ENCODE measurements around the gene CPNE6. TPM values are rescaled to one million over a fixed set of nuclear protein-coding genes. Genes with fewer than 3 reads are reported as not detected.

Gene CPNE6
- total RNA-seq, 2 donors from 2014 or later, result 0.12 to 0.14 TPM

DNA sequence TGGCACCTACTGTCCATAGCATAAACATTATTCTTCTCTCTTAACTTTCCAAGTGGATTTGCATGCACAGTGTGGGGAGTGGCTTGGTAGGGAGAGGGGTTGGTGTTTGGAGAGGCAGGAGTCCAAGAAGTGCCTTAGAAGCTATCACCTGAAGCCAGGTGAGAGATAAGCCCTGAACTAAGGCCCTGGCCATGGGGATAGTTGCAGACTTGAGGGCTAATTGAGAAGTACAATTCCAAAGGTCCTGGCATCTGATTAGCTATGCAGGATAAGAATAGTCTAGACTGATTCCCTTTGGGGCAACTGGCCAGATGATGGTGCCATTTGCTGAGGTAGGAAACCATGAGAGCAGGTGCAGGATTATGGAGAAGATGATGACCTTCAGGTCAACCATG lies 20.7 kb downstream of the CPNE6 start:
- DNase-seq, result no peak
- Mint-ChIP-seq H3K4me3 (no peak overlapping the region), H3K36me3 (ENCODE audit: insufficient read depth in 2 of 2) (peaks cover 16 to 21% of the 10 kb centered on the region in 2 donors), H3K27me3 (ENCODE audit: low read depth) (no peaks in the 10 kb centered on the region), H3K9me3 (no peaks in the 10 kb centered on the region), H3K4me1 (ENCODE audit: low read depth) (peaks cover 39% of the 10 kb centered on the region), H3K27ac (no peak overlapping the region)
- no peak for ATAC-seq (replicated peaks in 1 of 2)

DNA sequence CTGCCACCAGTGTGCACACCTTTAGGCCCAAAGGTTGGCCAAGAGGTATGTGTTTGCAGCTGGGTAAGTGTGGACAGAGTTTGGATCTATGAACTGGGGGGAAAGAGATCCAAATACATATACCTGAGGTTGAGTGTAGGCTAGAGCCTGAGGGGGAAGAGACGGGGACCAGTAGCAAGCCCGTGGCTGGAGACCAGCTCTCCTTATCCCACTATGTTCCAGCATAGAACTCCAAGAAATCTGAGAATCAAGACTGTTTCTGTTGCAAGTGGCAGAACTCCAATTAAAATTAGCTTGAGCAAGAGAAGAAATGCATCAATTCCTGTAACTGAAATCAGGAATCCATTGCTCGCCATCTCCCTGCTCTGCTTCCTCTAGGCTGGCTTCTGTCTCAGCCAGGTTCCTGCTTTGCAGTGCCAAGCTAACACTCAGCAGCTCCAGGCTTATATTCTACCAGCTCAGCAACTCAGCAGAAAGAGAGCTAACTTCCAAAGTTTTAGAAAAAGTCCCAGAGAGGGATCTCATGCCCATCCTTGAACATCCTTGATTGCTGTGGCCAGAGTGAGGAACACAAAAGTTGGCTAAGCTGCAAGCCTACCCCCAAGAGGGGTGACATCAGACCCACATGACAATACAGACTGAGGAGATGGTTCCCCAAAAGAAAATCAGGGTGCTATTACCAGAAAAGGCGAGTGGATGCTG lies 21.3 kb downstream of the CPNE6 start:
- peak overlapping the region; percentile 95 to 98 for H3K4me3 Mint-ChIP-seq
- H3K9me3 Mint-ChIP-seq, result no peaks in the 10 kb centered on the region
- H3K27ac Mint-ChIP-seq, result peak overlapping the region; percentile 78
- peaks cover 39% of the 10 kb centered on the region for H3K4me1 Mint-ChIP-seq (ENCODE audit: low read depth)
- peaks cover 16 to 21% of the 10 kb centered on the region in 2 donors for H3K36me3 Mint-ChIP-seq (ENCODE audit: insufficient read depth in 2 of 2)
- no peak for DNase-seq
- no peak for ATAC-seq (replicated peaks in 1 of 2)
- no peaks in the 10 kb centered on the region for H3K27me3 Mint-ChIP-seq (ENCODE audit: low read depth)

DNA sequence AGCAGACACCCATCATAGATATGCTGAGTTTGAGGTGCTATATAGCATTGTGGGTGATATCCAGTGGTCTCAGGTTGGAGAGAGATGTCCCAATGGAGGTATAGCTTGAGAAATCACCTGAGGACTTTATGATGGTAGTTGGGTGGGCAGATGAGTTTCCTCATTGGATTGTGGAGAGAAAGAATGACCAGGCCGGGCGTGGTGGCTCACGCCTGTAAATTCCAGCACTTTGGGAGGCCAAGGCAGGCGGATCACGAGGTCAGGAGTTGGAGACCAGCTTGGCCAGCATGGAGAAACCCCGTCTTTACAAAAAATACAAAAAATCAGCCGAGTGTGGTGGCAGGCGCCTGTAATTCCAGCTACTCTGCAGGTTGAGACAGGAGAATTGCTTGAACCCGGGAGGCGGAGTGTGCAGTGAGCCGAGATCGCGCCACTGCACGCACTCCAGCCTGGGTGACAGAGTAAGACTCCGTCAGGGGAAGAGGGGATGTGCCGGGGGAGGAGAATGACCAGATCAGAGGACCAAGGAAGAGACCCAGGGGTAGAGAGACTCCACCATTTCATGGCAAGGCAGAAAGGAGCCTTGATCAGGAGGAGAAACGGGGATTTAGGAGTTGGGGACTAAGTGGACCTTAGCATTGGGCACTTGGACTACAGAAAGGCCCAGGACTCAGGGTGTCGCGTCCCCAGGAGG lies 22.0 kb downstream of the CPNE6 start:
- peaks cover 39% of the 10 kb centered on the region for H3K4me1 Mint-ChIP-seq (ENCODE audit: low read depth)
- H3K27me3 Mint-ChIP-seq (ENCODE audit: low read depth), result no peaks in the 10 kb centered on the region
- H3K4me3 Mint-ChIP-seq, result peak overlapping the region; percentile 95 to 98
- peaks cover 16 to 26% of the 10 kb centered on the region in 2 donors for H3K36me3 Mint-ChIP-seq (ENCODE audit: insufficient read depth in 2 of 2)
- H3K9me3 Mint-ChIP-seq, result no peaks in the 10 kb centered on the region
- peak overlapping the region; percentile 78 for H3K27ac Mint-ChIP-seq
- DNase-seq (no peak), ATAC-seq (replicated peaks in 1 of 2) (no peak)

DNA sequence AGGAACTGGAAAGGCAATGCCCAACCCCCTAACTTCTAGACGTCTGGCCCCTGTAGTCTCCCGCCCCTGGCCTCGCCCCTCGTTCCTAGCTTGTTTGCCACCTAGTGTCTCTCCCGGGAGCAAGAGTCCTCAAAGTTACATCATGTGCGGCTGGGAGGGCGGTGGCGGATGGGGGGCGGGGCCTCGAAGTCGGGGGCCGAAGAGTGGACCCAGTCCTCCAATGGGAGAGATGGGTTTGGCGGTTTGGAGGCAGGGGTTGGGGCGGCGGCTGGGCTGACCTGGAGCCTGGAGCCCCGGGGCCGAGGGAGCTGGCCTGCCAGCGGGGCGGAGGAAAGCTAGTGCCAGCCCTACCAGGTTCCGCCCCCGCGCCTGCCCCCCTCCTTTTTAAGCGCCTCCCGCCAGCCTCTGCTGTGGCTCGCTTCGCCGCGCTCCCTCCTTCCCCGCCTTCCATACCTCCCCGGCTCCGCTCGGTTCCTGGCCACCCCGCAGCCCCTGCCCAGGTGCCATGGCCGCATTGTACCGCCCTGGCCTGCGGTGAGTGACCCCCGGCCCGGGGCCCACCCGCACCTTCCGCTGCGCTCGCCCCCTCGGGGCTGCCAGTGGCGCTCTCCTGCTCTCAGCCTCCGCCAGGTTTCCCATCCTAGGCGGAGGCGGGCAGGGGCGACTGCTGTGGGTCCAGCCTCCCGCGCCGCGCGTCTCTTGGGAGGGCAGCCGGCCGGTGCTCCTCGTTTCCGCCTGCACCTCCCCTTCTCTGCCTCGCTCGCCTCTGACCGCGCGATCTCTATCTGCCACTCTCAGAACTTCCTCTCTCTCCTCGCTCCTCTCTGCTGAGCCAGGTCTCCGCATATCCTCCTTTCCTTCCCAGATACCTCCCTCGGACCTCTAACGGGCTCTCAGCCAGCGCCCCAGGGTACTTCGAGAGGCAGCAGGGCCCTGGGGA lies 22.8 kb downstream of the CPNE6 start, which contains the start of gene PCK2:
TSS of gene PCK2 (plus strand) at position 411 of the 940 bp plus-strand sequence. CDS start at position 506, 95 bp downstream.
- H3K4me1 Mint-ChIP-seq (ENCODE audit: low read depth), result peaks cover 39% of the 10 kb centered on the region
- no peaks in the 10 kb centered on the region for H3K27me3 Mint-ChIP-seq (ENCODE audit: low read depth)
- H3K4me3 Mint-ChIP-seq, result peak within 1 kb of the TSS; percentile 95 to 98
- H3K36me3 Mint-ChIP-seq (ENCODE audit: insufficient read depth in 2 of 2), result peaks cover 16 to 26% of the 10 kb centered on the region in 2 donors
- H3K9me3 Mint-ChIP-seq, result no peaks in the 10 kb centered on the region
- peak within 1 kb of the TSS; percentile 99 for H3K27ac Mint-ChIP-seq
- ATAC-seq (replicated peaks in 1 of 2) (peak; percentile 86 to 89), DNase-seq (peak; percentile 91 to 93)

DNA sequence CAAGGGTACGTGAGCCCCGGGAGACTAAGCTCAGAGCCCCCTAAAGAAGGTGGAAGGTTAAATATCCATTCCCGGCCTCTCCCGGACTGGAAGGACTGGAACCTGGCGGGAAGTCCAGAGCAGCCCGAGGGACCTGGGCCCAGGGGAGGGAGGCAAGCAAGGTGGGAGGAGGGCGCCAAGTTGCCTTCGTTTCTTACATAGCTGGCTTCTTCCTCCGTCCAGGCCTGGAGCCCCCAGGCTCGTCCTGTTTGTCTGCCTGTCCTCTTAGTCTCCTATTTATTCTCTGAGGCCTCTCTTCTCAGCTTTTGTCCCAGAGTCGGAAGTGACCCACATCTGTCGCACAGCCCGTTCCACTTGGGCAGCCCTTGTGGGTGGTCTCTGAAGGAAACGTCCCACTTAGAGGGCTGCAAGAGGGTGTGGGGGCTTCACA lies 23.5 kb downstream of the CPNE6 start:
- Mint-ChIP-seq H3K27ac (peak overlapping the region; percentile 99), H3K9me3 (no peaks in the 10 kb centered on the region), H3K27me3 (ENCODE audit: low read depth) (no peaks in the 10 kb centered on the region), H3K4me1 (ENCODE audit: low read depth) (peaks cover 39% of the 10 kb centered on the region), H3K4me3 (peak overlapping the region; percentile 95 to 98), H3K36me3 (ENCODE audit: insufficient read depth in 2 of 2) (peaks cover 18 to 31% of the 10 kb centered on the region in 2 donors)
- no peak for ATAC-seq (replicated peaks in 1 of 2)
- DNase-seq, result peak in 1 of 2 donors; percentile 18

DNA sequence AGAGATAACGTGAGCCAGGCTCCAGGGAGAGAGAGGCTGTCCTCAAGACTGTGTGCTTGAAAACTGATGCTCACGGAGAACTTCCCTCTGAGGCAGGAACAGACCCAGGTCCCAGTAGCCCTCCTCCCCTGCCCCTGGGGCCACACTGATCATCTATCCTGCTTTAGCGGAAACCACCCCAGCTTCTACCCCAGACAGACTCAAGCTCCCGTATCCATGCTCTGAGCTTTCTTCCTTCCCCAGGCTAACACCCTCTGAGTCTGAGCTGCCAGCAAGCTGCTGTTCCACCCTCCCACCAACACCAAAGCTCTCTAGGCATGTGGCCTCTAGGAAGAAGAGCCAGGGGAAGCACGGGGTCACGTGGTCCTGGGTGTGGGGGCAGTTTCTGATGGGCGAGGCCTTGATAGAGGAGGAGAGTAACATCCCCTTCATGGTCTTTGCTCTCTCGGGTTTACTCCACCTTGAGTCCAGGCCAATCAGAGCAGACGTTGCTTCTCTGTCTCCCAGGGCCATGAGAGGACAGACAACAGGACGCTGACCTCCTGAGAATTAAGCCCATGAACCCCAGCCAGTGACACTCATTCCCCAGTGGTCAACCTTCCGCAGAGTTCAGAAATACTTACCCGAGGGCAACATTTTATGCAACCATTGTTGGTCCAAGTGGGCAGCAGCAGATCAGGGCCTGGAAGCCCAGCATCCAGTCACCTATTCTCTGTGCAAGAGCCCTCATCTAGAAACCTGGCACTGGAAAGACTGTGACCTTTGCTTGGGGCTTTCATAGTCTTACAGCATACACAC lies 24.1 kb downstream of the CPNE6 start:
- Mint-ChIP-seq H3K4me3 (peak overlapping the region; percentile 95 to 98), H3K27ac (peak overlapping the region; percentile 99), H3K27me3 (ENCODE audit: low read depth) (no peaks in the 10 kb centered on the region), H3K4me1 (ENCODE audit: low read depth) (peaks cover 36% of the 10 kb centered on the region), H3K9me3 (no peaks in the 10 kb centered on the region), H3K36me3 (ENCODE audit: insufficient read depth in 2 of 2) (peaks cover 18 to 32% of the 10 kb centered on the region in 2 donors)
- peak; percentile 19 to 53 for ATAC-seq (replicated peaks in 1 of 2)
- peak; percentile 62 to 74 for DNase-seq

DNA sequence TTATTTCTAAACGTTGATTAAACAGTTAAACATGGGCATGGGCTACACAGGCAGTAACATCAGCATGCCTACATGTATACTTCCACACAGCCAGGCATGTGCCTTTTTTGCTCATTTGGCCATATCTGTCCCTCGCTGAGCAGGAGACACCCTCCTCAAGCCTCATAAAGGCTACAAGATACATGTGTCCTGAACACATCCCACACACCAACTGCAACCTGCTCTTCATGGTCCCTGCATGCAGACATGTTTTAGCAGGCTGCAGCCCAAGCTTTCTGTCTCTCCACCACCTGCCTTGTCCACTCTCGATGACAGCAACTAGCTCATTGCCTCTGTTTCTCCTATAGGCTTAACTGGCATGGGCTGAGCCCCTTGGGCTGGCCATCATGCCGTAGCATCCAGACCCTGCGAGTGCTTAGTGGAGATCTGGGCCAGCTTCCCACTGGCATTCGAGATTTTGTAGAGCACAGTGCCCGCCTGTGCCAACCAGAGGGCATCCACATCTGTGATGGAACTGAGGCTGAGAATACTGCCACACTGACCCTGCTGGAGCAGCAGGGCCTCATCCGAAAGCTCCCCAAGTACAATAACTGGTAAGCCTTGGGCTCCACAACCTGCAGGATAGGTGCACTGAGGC lies 25.3 kb downstream of the CPNE6 start:
- H3K4me1 Mint-ChIP-seq (ENCODE audit: low read depth), result peaks cover 32% of the 10 kb centered on the region
- H3K27me3 Mint-ChIP-seq (ENCODE audit: low read depth), result no peaks in the 10 kb centered on the region
- no peaks in the 10 kb centered on the region for H3K9me3 Mint-ChIP-seq
- peak overlapping the region; percentile 62 for H3K27ac Mint-ChIP-seq
- no peak for ATAC-seq (replicated peaks in 1 of 2)
- H3K36me3 Mint-ChIP-seq (ENCODE audit: insufficient read depth in 2 of 2), result peaks cover 20 to 32% of the 10 kb centered on the region in 2 donors
- DNase-seq, result no peak
- H3K4me3 Mint-ChIP-seq, result peak overlapping the region; percentile 67 to 95

DNA sequence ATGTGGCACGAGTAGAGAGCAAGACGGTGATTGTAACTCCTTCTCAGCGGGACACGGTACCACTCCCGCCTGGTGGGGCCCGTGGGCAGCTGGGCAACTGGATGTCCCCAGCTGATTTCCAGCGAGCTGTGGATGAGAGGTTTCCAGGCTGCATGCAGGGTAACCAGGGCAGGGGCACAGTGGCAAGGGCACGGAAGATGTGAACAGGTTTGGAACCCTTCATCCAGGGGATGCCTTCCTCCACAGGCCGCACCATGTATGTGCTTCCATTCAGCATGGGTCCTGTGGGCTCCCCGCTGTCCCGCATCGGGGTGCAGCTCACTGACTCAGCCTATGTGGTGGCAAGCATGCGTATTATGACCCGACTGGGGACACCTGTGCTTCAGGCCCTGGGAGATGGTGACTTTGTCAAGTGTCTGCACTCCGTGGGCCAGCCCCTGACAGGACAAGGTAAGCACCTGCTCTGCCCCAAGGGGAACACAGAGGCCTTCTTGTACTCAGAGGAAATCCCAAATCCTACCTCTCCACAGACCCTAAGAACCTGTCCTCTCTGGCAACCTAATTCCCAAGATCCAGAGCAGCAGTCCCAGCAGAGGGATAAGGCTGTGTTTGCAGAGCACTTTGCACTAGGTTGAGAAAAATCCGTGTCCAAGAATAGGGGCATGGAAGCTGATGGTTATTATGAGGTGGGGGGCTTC lies 27.0 kb downstream of the CPNE6 start:
- DNase-seq, result no peak
- Mint-ChIP-seq H3K4me1 (ENCODE audit: low read depth) (peaks cover 21% of the 10 kb centered on the region), H3K36me3 (ENCODE audit: insufficient read depth in 2 of 2) (peaks cover 23 to 43% of the 10 kb centered on the region in 2 donors), H3K9me3 (no peaks in the 10 kb centered on the region), H3K4me3 (no peak overlapping the region), H3K27me3 (ENCODE audit: low read depth) (no peaks in the 10 kb centered on the region), H3K27ac (no peak overlapping the region)
- no peak for ATAC-seq (replicated peaks in 1 of 2)

DNA sequence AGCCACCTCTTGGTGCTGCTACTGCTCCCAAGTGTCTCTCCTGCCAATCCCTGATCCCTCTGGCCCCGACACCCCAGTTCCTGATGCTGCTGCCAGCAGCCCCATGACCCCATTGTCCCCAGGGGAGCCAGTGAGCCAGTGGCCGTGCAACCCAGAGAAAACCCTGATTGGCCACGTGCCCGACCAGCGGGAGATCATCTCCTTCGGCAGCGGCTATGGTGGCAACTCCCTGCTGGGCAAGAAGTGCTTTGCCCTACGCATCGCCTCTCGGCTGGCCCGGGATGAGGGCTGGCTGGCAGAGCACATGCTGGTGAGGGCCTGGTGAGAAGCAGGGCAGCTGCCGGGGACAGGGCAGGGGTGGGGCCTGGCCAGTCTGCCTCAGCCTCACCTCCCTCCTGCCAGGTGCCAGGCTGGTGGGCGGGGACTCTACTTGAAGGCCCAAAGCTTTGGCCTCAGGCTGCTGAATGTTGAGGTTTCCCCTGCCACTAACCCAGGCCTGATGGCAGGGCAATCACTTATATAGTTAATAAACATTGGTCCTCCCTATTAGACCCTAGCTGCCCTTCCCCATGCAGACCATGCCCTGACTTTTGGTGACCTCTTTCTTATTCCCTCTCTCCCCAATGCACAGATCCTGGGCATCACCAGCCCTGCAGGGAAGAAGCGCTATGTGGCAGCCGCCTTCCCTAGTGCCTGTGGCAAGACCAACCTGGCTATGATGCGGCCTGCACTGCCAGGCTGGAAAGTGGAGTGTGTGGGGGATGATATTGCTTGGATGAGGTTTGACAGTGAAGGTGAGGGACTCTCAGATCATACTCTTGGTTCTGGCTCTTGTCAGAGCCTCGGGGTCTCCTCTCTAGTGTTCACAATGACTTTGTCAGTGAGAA lies 27.8 kb downstream of the CPNE6 start:
- no peak for DNase-seq
- peaks cover 16% of the 10 kb centered on the region for H3K4me1 Mint-ChIP-seq (ENCODE audit: low read depth)
- no peak overlapping the region for H3K4me3 Mint-ChIP-seq
- no peak for ATAC-seq (replicated peaks in 1 of 2)
- peaks cover 27 to 51% of the 10 kb centered on the region in 2 donors for H3K36me3 Mint-ChIP-seq (ENCODE audit: insufficient read depth in 2 of 2)
- no peaks in the 10 kb centered on the region for H3K27me3 Mint-ChIP-seq (ENCODE audit: low read depth)
- H3K9me3 Mint-ChIP-seq, result no peaks in the 10 kb centered on the region
- H3K27ac Mint-ChIP-seq, result no peak overlapping the region

DNA sequence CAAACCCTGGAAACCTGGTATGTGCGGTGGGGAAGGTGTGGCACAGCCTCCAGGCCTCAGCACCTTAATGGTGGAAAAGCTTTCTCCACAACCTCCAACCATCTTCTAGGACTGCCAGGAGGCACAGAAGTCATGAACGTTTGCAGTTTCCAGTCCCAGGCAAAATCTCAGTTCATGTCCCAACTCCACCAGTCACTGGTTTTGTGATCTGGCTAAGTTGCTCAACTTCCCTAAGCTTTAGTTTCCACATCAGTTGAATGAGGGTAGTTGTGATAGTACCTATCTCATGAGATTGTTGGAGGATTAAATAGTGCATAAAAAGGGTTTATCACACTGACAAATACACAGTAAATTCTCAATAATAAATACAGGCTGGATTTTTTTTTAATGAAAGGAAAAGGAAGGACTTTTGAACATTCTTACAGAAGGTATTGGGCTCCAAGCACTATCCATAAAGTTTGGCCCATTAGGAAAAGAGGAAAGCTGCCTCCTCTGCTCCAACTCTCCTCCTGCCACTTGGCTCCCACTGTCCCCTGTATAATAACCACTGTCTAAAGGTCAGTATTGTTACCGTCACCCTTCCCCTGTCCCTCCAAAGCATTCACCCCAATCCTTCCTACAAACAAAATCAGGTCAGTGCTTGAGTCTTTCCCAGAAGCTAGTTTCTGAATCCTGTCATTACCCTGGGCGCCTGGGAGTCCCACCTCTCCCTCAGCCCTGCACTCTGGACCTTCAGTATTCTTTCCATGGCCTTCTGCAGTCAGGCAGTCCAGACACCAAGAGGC lies 29.0 kb downstream of the CPNE6 start:
- no peak for DNase-seq
- no peak for ATAC-seq (replicated peaks in 1 of 2)
- Mint-ChIP-seq H3K36me3 (ENCODE audit: insufficient read depth in 2 of 2) (peaks cover 22 to 51% of the 10 kb centered on the region in 2 donors), H3K4me3 (no peak overlapping the region), H3K27me3 (ENCODE audit: low read depth) (no peaks in the 10 kb centered on the region), H3K9me3 (no peaks in the 10 kb centered on the region), H3K27ac (peak overlapping the region; percentile 25), H3K4me1 (ENCODE audit: low read depth) (peaks cover 13% of the 10 kb centered on the region)

Data from activated T-cell treated with anti-CD3 and anti-CD28 coated beads, Interleukin-2, amount 50 U/mL, for 72 hours (primary cell).